Measurements from ENCODE around the gene SERPINE1.

Gene SERPINE1

DNA sequence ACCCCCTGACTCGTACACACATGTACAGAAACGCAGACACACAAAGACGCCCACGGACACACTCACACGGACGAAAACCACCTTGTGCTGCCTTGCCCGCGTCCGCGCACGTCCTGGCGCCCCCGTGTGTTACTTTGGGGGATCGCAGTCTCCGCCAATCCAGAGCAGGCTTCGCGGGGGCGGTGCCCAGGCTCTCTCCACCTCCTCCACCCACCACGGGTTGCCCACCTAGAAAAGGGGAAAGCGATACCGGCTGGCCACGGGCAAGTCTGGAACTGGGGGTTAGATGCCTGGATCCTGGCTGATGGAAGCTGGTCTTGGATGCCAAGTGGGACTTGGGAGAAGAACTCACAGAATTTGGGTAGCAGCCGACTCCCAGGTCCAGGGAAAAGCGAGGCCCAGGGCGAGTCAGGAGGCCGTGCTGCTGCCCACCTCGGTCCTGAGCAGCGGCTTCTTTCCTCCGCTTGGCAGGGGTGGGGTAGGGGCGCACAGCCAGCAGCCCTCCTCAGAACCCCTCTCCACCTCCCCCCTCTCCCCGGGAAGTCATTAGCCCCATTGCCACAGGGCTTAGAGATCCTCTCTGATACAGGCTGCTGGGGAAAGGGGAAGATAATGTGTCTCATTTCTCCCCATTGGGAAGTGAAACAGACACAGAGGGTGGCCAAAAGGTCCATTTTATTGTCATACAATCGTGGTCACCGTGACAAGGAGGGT, 43.1 kb downstream of the SERPINE1 start:
- H3K9me3 Mint-ChIP-seq, result peaks cover 3 to 10% of the 10 kb centered on the region in 2 donors
- peak; percentile 65 for DNase-seq
- H3K27ac Mint-ChIP-seq, result peak overlapping the region; percentile 70
- peaks cover 65 to 93% of the 10 kb centered on the region in 2 donors for H3K4me1 Mint-ChIP-seq
- peak overlapping the region; percentile 17 to 36 for H3K4me3 Mint-ChIP-seq
- peak; percentile 34 to 58 for ATAC-seq (replicated peaks)
- H3K27me3 Mint-ChIP-seq, result peaks cover 91 to 100% of the 10 kb centered on the region in 2 donors
- H3K36me3 Mint-ChIP-seq, result peaks cover 11 to 18% of the 10 kb centered on the region in 2 donors

GRCh38 chr7:101170617-101171441, 43.9 kb downstream of the SERPINE1 start:
- Mint-ChIP-seq H3K36me3 (peaks cover 9 to 14% of the 10 kb centered on the region in 2 donors), H3K4me3 (peak overlapping the region; percentile 36 to 74), H3K27ac (peak overlapping the region; percentile 94), H3K27me3 (peaks cover 91 to 100% of the 10 kb centered on the region in 2 donors), H3K4me1 (peaks cover 57 to 85% of the 10 kb centered on the region in 2 donors), H3K9me3 (peaks cover 0 to 7% of the 10 kb centered on the region in 2 donors)
- ATAC-seq (replicated peaks) (no peak), DNase-seq (no peak)

DNA sequence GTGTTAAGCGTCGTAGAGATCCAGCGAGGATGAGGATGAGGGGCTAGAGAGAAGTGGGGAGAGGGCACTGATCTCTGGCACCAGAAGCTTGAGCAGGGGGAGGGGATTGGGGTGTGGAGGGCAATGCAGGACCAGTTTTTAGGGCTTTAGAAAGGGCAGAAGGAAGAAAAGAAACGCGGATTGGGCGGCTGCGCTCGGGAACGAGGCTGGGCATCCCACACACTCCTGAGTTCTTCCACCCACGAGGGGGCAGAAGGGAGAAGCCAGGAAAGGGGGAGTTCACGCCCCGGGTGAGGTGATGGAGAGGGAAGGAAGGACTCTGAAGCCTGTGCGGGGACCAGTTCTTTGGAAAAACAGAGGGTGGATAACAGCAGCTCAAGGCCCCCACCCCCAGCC, 44.5 kb downstream of the SERPINE1 start:
- Mint-ChIP-seq H3K27me3 (peaks cover 90 to 100% of the 10 kb centered on the region in 2 donors), H3K4me1 (peaks cover 51 to 79% of the 10 kb centered on the region in 2 donors), H3K27ac (peak overlapping the region; percentile 94), H3K9me3 (peaks cover 0 to 7% of the 10 kb centered on the region in 2 donors), H3K36me3 (peaks cover 9 to 14% of the 10 kb centered on the region in 2 donors), H3K4me3 (peak overlapping the region; percentile 36 to 74)
- DNase-seq (no peak), ATAC-seq (replicated peaks) (no peak)

DNA sequence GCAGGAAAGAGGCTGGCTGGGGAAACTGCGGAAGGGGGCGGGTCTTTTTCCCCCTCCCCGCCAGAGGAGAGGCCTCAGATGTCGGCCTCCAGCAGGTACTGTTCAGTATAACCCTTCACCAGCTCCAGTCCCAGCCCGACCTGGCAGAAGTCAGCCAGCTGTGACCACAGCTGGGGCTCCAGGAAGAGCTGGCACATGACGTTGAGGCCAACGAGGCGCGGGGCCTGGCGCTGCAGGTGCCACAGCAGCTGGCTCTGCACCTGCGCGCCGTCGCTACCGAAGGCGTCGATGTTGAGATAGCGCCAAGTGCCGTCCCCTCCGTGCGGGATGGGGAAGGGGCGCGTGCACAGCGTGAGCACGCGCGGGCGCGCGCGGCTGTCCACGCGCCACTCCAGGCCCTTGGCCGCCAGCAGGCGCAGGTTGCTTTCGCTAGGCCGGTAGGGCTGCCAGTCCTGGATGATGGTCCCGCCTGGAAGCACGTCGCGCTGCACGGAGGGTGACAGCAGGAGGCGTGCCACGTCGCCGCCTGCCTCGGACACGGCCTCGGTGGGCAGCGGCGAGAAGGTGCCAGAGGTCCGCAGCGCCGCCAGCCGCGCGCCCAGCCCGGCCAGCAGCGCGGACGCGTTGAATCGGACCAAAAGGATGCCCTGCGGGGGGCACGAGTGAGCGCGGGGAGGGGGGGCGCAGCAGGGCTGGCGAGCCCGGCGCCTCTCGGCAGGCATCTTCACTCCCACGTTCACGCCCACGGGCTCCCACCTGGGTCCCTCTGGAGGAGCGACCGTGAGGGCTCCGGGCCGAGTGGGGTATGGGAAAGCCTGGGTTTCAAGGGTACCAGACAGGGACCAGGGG, 45.3 kb downstream of the SERPINE1 start:
- ATAC-seq (replicated peaks) (peak; percentile 54 to 56), DNase-seq (no peak)
- Mint-ChIP-seq H3K27ac (peak overlapping the region; percentile 94), H3K27me3 (peaks cover 93 to 98% of the 10 kb centered on the region in 2 donors), H3K4me3 (peak overlapping the region; percentile 58 to 74), H3K9me3 (peaks cover 0 to 7% of the 10 kb centered on the region in 2 donors), H3K36me3 (peaks cover 9 to 14% of the 10 kb centered on the region in 2 donors), H3K4me1 (peaks cover 47 to 72% of the 10 kb centered on the region in 2 donors)

GRCh38 chr7:101172854-101173751, 46.2 kb downstream of the SERPINE1 start:
- DNase-seq, result no peak
- Mint-ChIP-seq H3K36me3 (peaks cover 9 to 14% of the 10 kb centered on the region in 2 donors), H3K27ac (peak overlapping the region; percentile 73), H3K4me3 (peak overlapping the region; percentile 58), H3K4me1 (peaks cover 43 to 65% of the 10 kb centered on the region in 2 donors), H3K27me3 (peaks cover 92 to 98% of the 10 kb centered on the region in 2 donors), H3K9me3 (peaks cover 0 to 7% of the 10 kb centered on the region in 2 donors)
- peak in 1 of 2 donors; percentile 33 for ATAC-seq (replicated peaks)

DNA sequence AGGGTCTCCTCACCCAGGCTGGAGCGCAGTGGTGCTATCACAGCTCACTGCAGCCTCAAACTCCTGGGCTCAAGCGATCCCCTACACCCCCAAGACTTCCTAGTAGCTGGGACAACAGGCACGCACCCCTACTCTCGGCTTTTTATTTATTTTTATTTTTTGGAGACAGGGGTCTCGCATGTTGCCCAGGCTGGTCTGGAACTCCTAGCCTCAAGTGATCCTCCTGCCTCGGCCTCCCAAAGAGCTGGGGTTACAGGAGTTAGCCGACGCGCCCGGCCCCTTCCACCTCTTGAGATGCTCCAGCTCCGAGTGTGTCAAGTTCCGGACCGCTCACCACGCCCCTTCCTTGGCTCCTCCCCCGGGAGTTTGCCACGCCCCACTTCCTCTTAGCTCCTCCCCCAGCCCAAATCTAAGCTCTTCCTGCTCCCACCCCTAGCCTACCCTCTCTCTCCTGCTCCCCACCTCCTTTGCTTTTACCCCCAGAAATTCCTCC, 46.9 kb downstream of the SERPINE1 start:
- ATAC-seq (replicated peaks) (peak; percentile 51 to 60), DNase-seq (no peak)
- peak overlapping the region; percentile 67 to 73 for H3K4me3 Mint-ChIP-seq
- H3K36me3 Mint-ChIP-seq, result peaks cover 9 to 14% of the 10 kb centered on the region in 2 donors
- peak overlapping the region; percentile 82 for H3K27ac Mint-ChIP-seq
- H3K9me3 Mint-ChIP-seq, result peaks cover 0 to 7% of the 10 kb centered on the region in 2 donors
- peaks cover 85 to 98% of the 10 kb centered on the region in 2 donors for H3K27me3 Mint-ChIP-seq
- H3K4me1 Mint-ChIP-seq, result peaks cover 39 to 59% of the 10 kb centered on the region in 2 donors

- Mint-ChIP-seq H3K27ac (peak overlapping the region; percentile 82), H3K27me3 (peaks cover 85 to 98% of the 10 kb centered on the region in 2 donors), H3K9me3 (peaks cover 0 to 7% of the 10 kb centered on the region in 2 donors), H3K4me3 (peak overlapping the region; percentile 67 to 73), H3K36me3 (peaks cover 10 to 14% of the 10 kb centered on the region in 2 donors), H3K4me1 (peaks cover 38 to 59% of the 10 kb centered on the region in 2 donors)
- DNase-seq (no peak), ATAC-seq (replicated peaks) (peak in 1 of 2 donors; percentile 10)
These were observed 47.5 kb downstream of the SERPINE1 start for GRCh38 chr7:101174322-101174854.

- no peak overlapping the region for H3K4me3 Mint-ChIP-seq
- ATAC-seq (replicated peaks), result no peak
- no peak overlapping the region for H3K27ac Mint-ChIP-seq
- H3K36me3 Mint-ChIP-seq, result peaks cover 10 to 14% of the 10 kb centered on the region in 2 donors
- H3K9me3 Mint-ChIP-seq, result peaks cover 0 to 7% of the 10 kb centered on the region in 2 donors
- peaks cover 31 to 57% of the 10 kb centered on the region in 2 donors for H3K4me1 Mint-ChIP-seq
- DNase-seq, result no peak
- peaks cover 79 to 97% of the 10 kb centered on the region in 2 donors for H3K27me3 Mint-ChIP-seq
These were observed 48.8 kb downstream of the SERPINE1 start for GRCh38 chr7:101175664-101176063.

GRCh38 chr7:101177644-101178043, 50.7 kb downstream of the SERPINE1 start:
- peaks cover 5 to 10% of the 10 kb centered on the region in 2 donors for H3K9me3 Mint-ChIP-seq
- H3K27me3 Mint-ChIP-seq, result peaks cover 77 to 92% of the 10 kb centered on the region in 2 donors
- no peak for ATAC-seq (replicated peaks)
- H3K36me3 Mint-ChIP-seq, result peaks cover 5 to 8% of the 10 kb centered on the region in 2 donors
- DNase-seq, result no peak
- H3K27ac Mint-ChIP-seq, result no peak overlapping the region
- no peak overlapping the region for H3K4me3 Mint-ChIP-seq
- H3K4me1 Mint-ChIP-seq, result peaks cover 21 to 40% of the 10 kb centered on the region in 2 donors

DNA sequence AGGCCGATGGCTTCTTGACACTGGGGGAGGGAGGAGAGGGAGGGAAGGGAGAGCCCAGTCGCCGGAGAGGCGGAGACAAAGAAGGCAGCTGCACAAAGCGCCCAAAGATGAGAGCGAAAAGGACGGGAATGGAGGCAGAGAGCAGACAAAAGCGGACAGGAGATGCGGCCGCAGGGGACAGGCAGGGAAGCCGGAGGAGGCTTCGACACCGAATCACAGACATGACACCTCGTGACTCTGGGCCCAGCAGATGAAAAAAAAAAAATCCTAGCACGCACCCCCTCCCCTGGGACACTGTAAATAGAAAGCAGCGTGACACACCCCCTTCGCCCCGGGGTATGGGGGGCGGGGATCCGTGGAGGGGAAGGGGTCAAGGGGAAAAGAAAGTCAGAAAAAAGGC, 52.2 kb downstream of the SERPINE1 start:
- peak; percentile 22 to 40 for ATAC-seq (replicated peaks)
- peak overlapping the region; percentile 75 for H3K27ac Mint-ChIP-seq
- peaks cover 66 to 80% of the 10 kb centered on the region in 2 donors for H3K27me3 Mint-ChIP-seq
- no peak for DNase-seq
- peaks cover 6 to 9% of the 10 kb centered on the region in 2 donors for H3K9me3 Mint-ChIP-seq
- peaks cover 12 to 25% of the 10 kb centered on the region in 2 donors for H3K4me1 Mint-ChIP-seq
- H3K36me3 Mint-ChIP-seq, result peaks cover 2 to 5% of the 10 kb centered on the region in 2 donors
- H3K4me3 Mint-ChIP-seq, result peak overlapping the region; percentile 71 to 76

GRCh38 chr7:101179713-101180112, 52.8 kb downstream of the SERPINE1 start:
- no peak for DNase-seq
- peaks cover 4 to 6% of the 10 kb centered on the region in 2 donors for H3K9me3 Mint-ChIP-seq
- H3K27me3 Mint-ChIP-seq, result peaks cover 64 to 78% of the 10 kb centered on the region in 2 donors
- H3K36me3 Mint-ChIP-seq, result peaks cover 0 to 2% of the 10 kb centered on the region in 2 donors
- H3K4me1 Mint-ChIP-seq, result peaks cover 8 to 19% of the 10 kb centered on the region in 2 donors
- H3K4me3 Mint-ChIP-seq, result peak overlapping the region; percentile 71 to 76
- H3K27ac Mint-ChIP-seq, result no peak overlapping the region
- ATAC-seq (replicated peaks), result no peak

DNA sequence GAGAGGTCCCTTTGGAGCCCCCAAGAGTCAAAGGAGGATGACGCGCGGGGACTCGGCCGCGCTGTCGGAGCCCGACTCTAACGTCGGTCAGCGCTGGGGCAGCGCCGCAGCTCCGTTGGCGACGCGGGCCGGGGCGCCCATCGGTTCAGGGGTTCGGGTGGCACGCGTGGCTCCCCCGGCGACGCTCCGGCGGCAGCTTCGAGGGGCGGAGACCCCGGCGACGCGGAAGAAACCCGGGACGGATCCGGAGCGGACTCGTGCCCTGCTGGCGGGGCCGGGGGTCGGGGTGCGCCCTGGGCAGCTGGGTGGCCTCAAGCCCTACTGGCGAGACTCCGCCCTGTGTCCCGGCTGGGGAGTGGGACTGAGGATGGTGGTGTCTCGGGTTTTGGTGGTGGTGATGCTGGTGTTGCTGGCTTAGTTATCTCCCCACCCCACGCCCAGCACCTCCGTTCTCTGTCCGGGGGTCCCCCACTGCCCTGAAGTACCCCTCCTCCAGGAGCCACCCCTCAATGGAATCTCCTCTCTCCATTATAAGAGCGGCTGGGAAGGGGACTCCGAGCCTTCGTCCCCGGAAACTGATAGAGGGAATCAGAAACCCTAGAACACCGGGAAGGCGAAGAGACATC, 53.3 kb downstream of the SERPINE1 start, which contains the start of gene NAT16:
TSS of gene NAT16 (minus strand) at position 164 of the 626 bp plus-strand sequence. CDS start 5,486 bp downstream, outside the sequence.
- Mint-ChIP-seq H3K27ac (peak within 1 kb of the TSS; percentile 75), H3K36me3 (peaks cover 0 to 2% of the 10 kb centered on the region in 2 donors), H3K4me3 (peak within 1 kb of the TSS; percentile 71 to 76), H3K9me3 (peaks cover 4 to 6% of the 10 kb centered on the region in 2 donors), H3K4me1 (peaks cover 8 to 19% of the 10 kb centered on the region in 2 donors), H3K27me3 (peaks cover 64 to 78% of the 10 kb centered on the region in 2 donors)
- DNase-seq (no peak), ATAC-seq (replicated peaks) (no peak)

All from stimulated activated naive B cell treated with anti-CD40 and anti-IgM and Interleukin-4, amounts not matched to agents 10 μg/mL and 1 μg/mL and 100 μg/mL, for 72 hours (primary cell).